GM12873 (cell line): ENCODE results near the gene BBS9.

Experiments used
- TF ChIP-seq, protein P1 (sequence below): IDR thresholded peaks from 2 replicates; pipeline ENCODE4 v1.5.1; 2012; ENCODE audit warnings: low read depth, mild to moderate bottlenecking, moderate library complexity, low read length, control low read depth; ENCODE audit not compliant: insufficient read depth; ENCODE audit errors: missing control alignments

The BBS9 gene

DNA sequence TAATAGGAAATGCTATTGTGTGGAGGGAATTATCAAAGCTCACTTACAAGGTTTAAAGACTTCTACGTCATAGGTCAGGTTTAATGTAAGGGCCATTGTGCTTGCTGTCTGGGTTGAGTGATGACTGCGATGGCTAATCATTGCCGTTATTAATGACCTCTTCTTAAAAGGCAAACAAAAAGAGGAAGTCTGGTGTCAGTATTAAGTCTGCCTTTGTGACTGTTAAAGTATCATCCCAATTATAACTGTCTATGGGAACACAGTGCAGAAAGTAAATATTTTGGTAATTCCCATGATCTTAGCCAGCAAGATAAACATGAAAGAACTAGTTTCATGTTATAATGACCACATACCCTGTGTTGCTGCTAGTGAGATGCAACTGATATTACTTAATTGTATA is 382.4 kb downstream of the BBS9 start:
- TF ChIP-seq, protein P1, sequence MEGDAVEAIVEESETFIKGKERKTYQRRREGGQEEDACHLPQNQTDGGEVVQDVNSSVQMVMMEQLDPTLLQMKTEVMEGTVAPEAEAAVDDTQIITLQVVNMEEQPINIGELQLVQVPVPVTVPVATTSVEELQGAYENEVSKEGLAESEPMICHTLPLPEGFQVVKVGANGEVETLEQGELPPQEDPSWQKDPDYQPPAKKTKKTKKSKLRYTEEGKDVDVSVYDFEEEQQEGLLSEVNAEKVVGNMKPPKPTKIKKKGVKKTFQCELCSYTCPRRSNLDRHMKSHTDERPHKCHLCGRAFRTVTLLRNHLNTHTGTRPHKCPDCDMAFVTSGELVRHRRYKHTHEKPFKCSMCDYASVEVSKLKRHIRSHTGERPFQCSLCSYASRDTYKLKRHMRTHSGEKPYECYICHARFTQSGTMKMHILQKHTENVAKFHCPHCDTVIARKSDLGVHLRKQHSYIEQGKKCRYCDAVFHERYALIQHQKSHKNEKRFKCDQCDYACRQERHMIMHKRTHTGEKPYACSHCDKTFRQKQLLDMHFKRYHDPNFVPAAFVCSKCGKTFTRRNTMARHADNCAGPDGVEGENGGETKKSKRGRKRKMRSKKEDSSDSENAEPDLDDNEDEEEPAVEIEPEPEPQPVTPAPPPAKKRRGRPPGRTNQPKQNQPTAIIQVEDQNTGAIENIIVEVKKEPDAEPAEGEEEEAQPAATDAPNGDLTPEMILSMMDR, result no peak

DNA sequence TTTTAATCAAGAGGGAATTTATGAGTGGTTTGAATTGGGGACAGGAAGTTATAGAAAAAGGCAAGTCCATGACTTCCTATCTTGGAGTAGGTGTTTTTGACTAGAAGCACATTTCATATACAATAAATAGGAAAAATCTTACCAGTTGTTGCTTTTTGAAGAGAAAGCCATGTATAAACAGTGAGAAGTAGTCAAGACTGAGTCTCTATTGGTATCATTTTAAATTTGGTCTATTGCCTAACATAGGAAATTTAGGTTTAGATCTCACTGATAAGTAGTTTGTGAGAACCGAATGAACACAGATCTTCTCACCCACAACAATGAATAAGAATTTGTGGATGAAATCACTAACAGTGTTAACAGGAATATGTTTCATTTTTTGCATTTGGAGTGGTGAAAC is 387.2 kb downstream of the BBS9 start:
- TF ChIP-seq, protein P1, result no peak

DNA sequence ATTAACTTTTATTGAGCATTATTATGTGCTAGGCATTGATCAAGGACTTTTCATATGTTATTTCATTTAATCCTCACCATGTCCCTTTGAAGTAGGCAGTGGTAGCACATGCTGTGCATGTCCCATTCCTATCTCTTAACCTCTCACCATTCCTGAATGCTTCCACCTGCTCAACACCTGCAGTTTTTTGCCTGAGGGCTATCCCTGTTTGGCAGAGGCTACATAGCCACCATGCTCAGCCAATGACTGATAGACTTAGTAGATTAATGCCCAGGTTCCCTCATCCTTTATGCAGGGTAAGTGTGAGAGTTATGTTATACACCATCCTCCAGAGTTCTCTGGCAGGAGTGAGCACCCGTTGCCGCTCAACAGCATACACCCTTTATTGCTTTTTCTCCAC is 387.8 kb downstream of the BBS9 start:
- TF ChIP-seq, protein P1, result no peak

DNA sequence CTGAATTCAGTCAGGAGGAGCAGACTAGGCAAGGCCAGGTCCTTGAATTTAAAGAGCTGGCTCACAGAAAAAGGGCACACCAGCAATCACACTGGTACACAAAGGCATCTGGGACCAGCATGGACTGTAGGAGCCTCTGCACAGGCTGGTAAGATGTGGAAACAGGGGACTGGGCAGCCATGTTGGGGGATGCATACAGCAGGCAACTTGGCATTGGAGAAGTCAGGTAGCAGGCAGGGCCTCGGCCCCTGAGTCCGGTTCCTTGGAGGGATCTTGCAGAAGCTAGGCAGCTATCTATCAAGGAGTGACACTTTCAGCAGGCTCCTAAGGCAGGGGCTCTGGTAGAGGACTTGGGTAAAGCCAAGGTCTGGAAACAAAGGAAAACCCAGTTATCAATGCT is 399.7 kb downstream of the BBS9 start:
- TF ChIP-seq, protein P1, result no peak

DNA sequence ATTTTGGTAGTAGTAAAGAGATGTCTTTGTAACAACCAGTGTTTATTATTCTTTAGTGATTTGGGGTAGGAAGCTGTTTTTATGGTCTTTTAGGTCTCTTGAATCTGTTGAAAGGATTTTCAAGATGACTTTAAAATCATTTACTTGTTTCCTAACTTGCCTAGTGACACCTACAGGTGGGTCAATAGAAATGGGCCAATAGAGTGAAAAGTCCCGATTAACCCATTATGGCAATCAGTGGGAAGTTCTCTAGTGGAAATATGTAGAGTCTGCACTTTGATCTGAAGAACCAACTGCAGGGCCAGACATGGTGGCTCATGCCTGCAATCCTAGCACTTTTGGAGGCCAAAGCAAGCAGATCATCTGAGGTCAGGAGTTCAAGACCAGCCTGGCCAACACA is 401.3 kb downstream of the BBS9 start:
- TF ChIP-seq, protein P1, result no peak

DNA sequence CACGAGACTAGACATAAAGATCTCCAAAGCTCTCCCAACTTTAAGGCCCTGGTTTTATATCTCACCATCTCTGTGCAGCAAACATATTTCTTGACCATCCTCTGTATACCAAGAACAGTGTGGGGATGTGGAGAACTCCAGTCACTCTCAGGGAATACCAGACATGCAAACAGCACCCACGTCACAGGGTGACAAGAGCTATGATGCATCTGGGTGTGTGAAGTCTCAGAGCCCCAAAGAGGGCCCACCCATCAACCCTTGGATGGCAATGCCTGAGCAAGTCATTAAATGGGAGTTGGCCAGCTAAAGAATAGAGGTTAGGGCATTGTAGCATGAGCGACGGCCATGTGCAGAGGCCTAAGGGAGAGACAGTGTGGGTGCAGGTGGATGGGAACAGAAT is 402.5 kb downstream of the BBS9 start:
- TF ChIP-seq, protein P1, result no peak

DNA sequence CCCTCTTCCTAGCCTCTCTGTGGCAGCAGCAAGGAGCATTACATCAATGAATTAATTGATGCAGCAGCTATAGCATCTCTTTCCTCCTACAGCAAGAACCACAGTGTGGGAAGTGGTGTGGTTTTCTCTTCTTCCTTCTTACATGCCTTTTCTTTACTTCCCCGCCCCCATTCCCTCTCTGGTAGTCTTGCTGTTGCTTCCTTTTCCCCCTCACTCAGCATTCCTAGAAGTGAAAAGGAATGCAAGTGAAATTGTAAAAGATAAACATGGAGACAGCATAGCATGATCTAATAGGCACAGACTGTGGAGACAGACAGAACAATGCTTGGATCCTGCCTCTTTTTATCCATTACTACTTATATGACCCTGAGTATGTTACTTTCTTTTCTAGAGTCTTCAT is 405.5 kb downstream of the BBS9 start:
- TF ChIP-seq, protein P1, result no peak
